GM18951 (cell line): Measurements from ENCODE around the gene LPCAT3.

Experiments
- POLR2A ChIP-seq: IDR thresholded peaks from 4 replicates; pipeline ENCODE4 v1.6.1; 2011; ENCODE audit warnings: mild to moderate bottlenecking; ENCODE audit not compliant: insufficient read length, insufficient read depth; ENCODE audit errors: extremely low read depth
- in situ Hi-C: fragments of 300-500 bp; cut with MboI; formaldehyde crosslinking; loops from one replicate; pipeline ENCODE4 v1.12.0; 2022; ENCODE audit warnings: low sequenced_read_pairs, mixed read lengths, inconsistent platforms; ENCODE audit not compliant: unreplicated experiment

Gene LPCAT3

DNA sequence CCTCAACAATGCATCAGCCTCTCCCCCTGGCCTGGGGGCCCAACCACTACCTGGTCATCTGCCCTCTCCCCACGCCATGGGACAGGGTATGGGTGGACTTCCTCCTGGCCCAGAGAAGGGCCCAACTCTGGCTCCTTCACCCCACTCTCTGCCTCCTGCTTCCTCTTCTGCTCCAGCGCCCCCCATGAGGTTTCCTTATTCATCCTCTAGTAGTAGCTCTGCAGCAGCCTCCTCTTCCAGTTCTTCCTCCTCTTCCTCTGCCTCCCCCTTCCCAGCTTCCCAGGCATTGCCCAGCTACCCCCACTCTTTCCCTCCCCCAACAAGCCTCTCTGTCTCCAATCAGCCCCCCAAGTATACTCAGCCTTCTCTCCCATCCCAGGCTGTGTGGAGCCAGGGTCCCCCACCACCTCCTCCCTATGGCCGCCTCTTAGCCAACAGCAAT, 82.1 kb downstream of the LPCAT3 start:
- in situ Hi-C loops = no loop called here
- TF ChIP-seq POLR2A = no peak

DNA sequence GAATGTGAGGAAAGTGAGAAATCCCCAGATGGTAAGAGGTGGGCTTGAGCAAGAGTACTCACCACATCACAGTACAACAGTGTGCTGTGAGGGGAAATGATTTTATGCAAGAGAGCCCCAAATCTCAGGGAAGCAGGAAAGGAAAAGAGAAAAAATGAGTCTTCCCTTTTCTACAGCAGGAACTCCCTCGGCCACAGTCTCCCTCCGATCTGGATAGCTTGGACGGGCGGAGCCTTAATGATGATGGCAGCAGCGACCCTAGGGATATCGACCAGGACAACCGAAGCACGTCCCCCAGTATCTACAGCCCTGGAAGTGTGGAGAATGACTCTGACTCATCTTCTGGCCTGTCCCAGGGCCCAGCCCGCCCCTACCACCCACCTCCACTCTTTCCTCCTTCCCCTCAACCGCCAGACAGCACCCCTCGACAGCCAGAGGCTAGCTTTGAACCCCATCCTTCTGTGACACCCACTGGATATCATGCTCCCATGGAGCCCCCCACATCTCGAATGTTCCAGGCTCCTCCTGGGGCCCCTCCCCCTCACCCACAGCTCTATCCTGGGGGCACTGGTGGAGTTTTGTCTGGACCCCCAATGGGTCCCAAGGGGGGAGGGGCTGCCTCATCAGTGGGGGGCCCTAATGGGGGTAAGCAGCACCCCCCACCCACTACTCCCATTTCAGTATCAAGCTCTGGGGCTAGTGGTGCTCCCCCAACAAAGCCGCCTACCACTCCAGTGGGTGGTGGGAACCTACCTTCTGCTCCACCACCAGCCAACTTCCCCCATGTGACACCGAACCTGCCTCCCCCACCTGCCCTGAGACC, 82.7 kb downstream of the LPCAT3 start:
- no peak for TF ChIP-seq POLR2A
- in situ Hi-C loops = no loop called here

DNA sequence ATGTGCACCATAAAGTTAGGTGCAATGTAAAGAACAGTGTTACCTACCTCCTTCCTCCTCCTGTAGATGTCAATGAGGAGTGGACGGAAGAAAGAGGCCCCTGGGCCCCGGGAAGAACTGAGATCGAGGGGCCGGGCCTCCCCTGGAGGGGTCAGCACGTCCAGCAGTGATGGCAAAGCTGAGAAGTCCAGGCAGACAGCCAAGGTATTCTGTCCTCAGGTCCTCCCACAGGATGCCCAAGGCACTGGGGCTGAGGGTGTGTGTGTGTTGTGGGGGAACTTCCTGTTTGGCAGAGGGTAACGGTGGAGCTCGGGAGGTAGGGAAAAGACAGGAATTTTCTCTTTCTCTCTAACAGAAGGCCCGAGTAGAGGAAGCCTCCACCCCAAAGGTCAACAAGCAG, 84.2 kb downstream of the LPCAT3 start:
- in situ Hi-C loops = no loop called here
- no peak for TF ChIP-seq POLR2A

DNA sequence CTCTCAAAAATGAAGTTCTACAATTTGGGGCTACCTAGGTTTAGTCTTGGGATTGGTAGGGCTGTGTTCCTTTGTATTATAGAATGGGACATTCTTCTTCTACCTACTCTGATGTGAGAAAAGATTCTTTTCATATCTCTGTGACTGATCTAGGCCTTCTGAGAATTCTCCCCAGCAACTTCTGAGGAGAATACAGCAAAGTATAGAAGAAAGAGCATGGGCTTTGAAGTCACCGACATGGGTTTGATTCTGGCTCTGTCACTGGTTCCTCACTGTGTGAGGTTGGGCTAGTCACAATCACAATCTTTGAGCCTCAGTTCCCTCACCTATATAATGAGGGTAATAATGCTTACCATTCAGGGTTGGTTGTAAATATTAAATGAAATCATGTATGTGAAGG, 85.5 kb downstream of the LPCAT3 start:
- TF ChIP-seq POLR2A = no peak
- in situ Hi-C loops = no loop called here

DNA sequence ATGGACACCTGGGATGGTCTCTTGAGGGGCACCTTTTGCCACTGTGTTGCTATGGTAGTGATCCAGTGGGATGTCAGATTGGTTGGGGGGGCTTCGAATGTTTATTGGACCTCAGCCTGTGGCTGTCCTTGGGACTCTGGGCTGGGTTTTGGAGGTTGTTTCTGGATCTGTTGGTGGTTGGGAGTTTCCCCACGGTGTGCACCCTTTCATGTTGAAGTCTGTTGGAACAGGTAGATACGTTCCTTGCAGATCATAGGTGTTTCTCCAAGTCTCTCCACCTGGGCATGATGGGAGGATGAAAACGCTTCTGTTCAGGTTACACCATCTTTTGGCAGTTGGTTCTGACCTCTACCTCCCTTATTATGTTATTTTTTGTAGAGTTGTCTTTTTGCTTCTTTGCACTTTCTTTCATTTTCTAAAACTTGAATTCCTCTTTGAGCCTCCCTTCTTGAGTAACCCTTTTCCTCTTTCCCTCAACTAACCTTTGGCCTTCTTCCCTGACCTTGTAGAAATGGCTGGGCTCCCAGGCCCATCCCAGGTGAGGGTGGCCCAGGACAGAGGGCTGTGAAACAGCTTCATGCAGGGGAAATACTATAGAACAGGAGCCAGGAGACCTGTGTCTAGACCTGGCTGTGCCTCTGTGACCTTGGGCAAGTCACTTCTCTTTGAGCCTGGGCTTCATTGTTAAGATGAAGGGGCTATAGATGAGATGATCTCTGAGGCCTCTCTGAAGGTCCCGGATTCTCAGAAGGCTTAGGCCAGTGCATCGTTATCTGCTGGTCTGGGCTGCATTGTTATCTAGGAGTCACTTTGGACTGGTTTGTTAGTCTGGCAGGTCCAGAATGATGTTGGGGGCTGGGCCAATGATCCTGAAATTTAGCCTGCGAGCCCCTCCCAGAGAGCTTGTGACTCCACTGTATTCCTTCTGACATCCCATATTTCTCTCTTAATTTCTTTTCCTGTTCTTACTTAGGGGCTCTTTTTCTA, 88.5 kb downstream of the LPCAT3 start:
- in situ Hi-C loops = no loop called here
- TF ChIP-seq POLR2A = no peak

DNA sequence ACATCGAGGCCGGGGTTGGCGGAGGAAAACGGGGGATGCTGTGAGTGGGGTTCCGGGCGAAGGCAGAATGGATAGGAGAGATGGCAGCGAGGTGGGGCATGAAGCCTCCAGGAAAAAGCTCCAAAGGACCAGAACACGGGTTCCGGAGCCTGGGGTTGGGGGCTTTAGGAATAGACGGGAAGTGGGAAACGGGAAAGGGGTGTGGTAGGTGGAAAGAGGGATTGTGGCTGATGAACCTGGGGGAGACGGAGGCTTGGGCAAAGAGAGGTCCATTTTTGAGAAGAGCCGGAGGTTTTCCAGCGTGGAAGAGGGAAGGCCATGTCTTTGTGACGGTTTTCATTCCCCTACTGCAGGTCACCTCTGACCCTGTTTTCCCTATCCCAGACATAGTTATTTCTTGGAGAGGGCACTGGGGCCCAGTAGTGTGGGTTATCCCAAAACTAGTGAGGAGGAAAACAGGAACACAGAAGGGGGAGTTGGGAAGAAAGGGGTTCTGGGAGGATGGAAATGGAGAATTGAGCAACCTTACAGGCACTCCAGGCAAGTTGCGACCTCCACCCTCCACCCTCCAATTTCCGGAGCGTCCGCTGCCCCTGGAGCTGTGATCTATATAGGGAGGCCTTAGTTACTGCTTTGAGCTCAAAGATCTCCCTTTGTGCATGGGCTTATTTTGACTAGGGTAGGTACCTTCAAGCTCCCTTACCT, 89.4 kb downstream of the LPCAT3 start:
- no peak for TF ChIP-seq POLR2A
- in situ Hi-C loops = no loop called here

DNA sequence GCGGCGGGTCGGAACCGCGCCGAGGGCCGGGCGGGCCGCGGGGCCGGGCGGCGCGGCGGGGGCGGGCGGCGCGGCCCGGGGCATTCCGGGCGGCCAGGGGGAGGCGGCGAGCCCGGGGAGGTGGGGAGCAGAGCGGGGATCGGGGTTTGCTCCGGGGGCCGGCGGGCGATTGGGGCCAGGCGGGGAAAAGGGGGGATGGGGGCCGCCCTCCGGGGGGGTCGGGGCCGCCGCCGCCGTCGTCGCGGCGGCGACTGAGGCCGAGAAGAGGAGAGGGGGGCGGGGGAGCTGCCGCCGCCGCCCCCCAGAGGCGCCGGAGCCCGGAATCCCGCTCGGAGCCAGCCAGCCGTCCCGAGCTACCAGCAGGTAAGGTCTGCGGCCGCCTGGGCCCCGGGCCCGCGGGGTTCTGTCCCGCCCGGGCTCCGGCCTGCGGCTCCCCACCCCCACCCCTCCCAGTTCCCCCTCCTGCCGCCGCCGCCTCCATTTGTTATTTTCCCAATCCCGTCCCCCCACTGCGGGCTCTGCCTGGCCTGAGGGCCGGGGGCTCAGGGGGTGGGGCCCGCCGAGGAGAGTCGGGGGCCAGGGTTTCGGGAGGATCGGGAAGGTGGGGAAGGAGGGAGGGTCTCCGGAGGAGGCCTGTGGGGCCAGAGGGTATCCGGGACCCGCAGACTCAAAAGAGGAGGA, 90.1 kb downstream of the LPCAT3 start:
- in situ Hi-C loops = no loop called here
- no peak for TF ChIP-seq POLR2A

DNA sequence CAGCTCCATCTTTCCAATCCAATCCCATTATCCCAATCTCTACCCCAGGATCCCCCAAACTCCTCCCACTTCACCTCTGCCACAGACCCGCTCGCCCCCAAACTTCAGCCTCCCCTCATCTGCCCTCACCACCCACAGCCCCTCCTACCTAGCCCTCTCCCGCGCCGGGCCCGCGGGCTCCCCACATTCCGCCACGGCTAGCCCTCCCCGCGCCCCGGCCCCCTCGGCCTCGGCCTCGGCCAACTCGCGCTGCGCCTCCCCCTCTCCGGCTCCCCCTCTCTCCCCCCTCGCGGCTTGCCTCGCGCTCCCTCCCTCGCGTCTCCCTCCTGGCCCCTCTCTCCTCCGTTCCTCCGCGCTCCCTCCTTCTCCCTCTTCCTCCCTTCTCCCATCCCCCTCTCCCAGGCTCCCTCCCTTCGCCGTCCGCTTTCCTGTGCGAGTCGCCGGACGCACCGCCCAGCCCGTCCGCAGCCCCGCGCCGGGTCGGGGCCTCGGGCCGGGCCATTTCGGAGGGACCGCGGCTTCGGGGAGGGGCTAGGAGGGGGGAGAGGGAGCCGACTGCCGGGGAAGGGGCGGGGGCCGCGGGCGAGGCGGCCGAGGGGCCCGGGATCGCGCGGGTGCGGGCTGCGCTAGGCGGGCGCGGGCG, 90.8 kb downstream of the LPCAT3 start, which contains the start of gene ATN1:
TSS of gene ATN1 (plus strand) at position 581 of the 643 bp plus-strand sequence. CDS start 6,043 bp downstream, outside the sequence.
- in situ Hi-C loops = no loop called here
- TF ChIP-seq POLR2A = peak; percentile 50
